ENCODE results near the gene ADAT2.

DNA sequence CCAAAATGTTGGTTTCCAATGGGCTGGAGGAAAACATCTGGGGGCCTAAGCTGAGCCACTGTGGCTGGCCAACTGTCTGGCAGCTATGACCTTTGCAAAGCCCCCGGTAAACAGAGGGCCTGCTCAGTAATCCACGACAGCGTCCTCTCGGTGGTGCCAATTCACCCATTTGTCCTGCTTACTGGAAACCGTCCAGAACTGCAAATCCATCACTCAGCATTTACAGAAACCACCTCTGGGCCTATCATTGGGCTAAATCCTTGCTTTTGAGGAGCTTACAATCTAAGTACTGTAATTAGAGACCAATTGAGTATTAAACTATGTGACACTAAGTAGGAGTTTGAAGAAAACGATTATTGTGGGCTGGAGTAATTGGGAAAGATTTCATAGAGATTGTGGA is 31.0 kb downstream of the ADAT2 start:
- TF ChIP-seq JUND (IDR thresholded peaks at IDR 0.05; ENCODE audit: low read depth, low read length) (no peak), CTCF (IDR thresholded peaks at IDR 0.05 in 2 of 3, conservative IDR thresholded peaks at IDR 0.05 in 1 of 3; ENCODE audit: control insufficient read depth in 2 of 3, extremely low read depth in 1 of 3, insufficient read depth in 1 of 3, low read depth in 3 of 3, low read length in 3 of 3) (no peak)

All from GM12878 (cell line).